ENCODE results near the gene WNT16. TPM values are rescaled to one million over a fixed set of nuclear protein-coding genes. Genes with fewer than 3 reads are reported as not detected.

WNT16 gene
- total RNA-seq, 2 donors from 2014 or later = not detected

GRCh38 chr7:121334875-121335648 is 6.3 kb downstream of the WNT16 start:
- intact Hi-C loops (cut with DNase I) = no loop called here

GRCh38 chr7:121336579-121336978 is 7.8 kb downstream of the WNT16 start:
- intact Hi-C loops (cut with DNase I) = no loop called here
- no peak for DNase-seq (ENCODE audit: low spot score)

More at GRCh38 chr7:121334875-121335648, 6.3 kb downstream of the WNT16 start:
- no peak for DNase-seq (ENCODE audit: low spot score)

- intact Hi-C loops (cut with DNase I) = no loop called here
Observed at GRCh38 chr7:121337398-121337797, 8.6 kb downstream of the WNT16 start.

GRCh38 chr7:121339082-121339481 is 10.3 kb downstream of the WNT16 start:
- intact Hi-C loops (cut with DNase I) = no loop called here
- DNase-seq (ENCODE audit: low spot score) = no peak

More at GRCh38 chr7:121337398-121337797, 8.6 kb downstream of the WNT16 start:
- no peak for DNase-seq (ENCODE audit: low spot score)

GRCh38 chr7:121341933-121342332 is 13.1 kb downstream of the WNT16 start:
- no peak for DNase-seq (ENCODE audit: low spot score)
- intact Hi-C loops (cut with DNase I) = no loop called here

- no peak for DNase-seq (ENCODE audit: low spot score)
- intact Hi-C loops (cut with DNase I) = no loop called here
Observed at GRCh38 chr7:121342631-121343030, 13.8 kb downstream of the WNT16 start.

GRCh38 chr7:121343302-121343701 is 14.5 kb downstream of the WNT16 start:
- intact Hi-C loops (cut with DNase I) = no loop called here

GRCh38 chr7:121344093-121344492 is 15.3 kb downstream of the WNT16 start:
- intact Hi-C loops (cut with DNase I) = no loop called here
- DNase-seq (ENCODE audit: low spot score) = no peak

More at GRCh38 chr7:121343302-121343701, 14.5 kb downstream of the WNT16 start:
- DNase-seq (ENCODE audit: low spot score) = no peak

GRCh38 chr7:121344497-121344896 is 15.7 kb downstream of the WNT16 start:
- intact Hi-C loops (cut with DNase I) = no loop called here
- DNase-seq (ENCODE audit: low spot score) = no peak

- intact Hi-C loops (cut with DNase I) = no loop called here
- no peak for DNase-seq (ENCODE audit: low spot score)
Observed at GRCh38 chr7:121351682-121352081, 22.9 kb downstream of the WNT16 start.

- no peak for DNase-seq (ENCODE audit: low spot score)
- intact Hi-C loops (cut with DNase I) = no loop called here
Observed at GRCh38 chr7:121352323-121352722, 23.5 kb downstream of the WNT16 start.

- intact Hi-C loops (cut with DNase I) = no loop called here
Observed at GRCh38 chr7:121355574-121355973, 26.8 kb downstream of the WNT16 start.

GRCh38 chr7:121360564-121360963 is 31.8 kb downstream of the WNT16 start:
- no peak for DNase-seq (ENCODE audit: low spot score)
- intact Hi-C loops (cut with DNase I) = loop anchor here in 1 of 2 donors (2.0 kb wide), 1 partner anchor 186 kb away; no protein-coding TSS in a partner anchor

More at GRCh38 chr7:121355574-121355973, 26.8 kb downstream of the WNT16 start:
- no peak for DNase-seq (ENCODE audit: low spot score)

- intact Hi-C loops (cut with DNase I) = no loop called here
- no peak for DNase-seq (ENCODE audit: low spot score)
Observed at GRCh38 chr7:121366852-121367431, 38.1 kb downstream of the WNT16 start.

- DNase-seq (ENCODE audit: low spot score) = no peak
- intact Hi-C loops (cut with DNase I) = loop anchor here in 1 of 2 donors (2.0 kb wide), 1 partner anchor 177 kb away; no protein-coding TSS in a partner anchor
Observed at GRCh38 chr7:121369462-121369861, 40.7 kb downstream of the WNT16 start.

GRCh38 chr7:121371367-121371766 is 42.6 kb downstream of the WNT16 start:
- intact Hi-C loops (cut with DNase I) = no loop called here
- no peak for DNase-seq (ENCODE audit: low spot score)

- intact Hi-C loops (cut with DNase I) = no loop called here
- DNase-seq (ENCODE audit: low spot score) = no peak
Observed at GRCh38 chr7:121371883-121372282, 43.1 kb downstream of the WNT16 start.

- intact Hi-C loops (cut with DNase I) = no loop called here
- no peak for DNase-seq (ENCODE audit: low spot score)
Observed at GRCh38 chr7:121372376-121373010, 43.7 kb downstream of the WNT16 start.

- DNase-seq (ENCODE audit: low spot score) = no peak
- intact Hi-C loops (cut with DNase I) = no loop called here
Observed at GRCh38 chr7:121373177-121373576, 44.4 kb downstream of the WNT16 start.

- no peak for DNase-seq (ENCODE audit: low spot score)
- intact Hi-C loops (cut with DNase I) = no loop called here
Observed at GRCh38 chr7:121376979-121377378, 48.2 kb downstream of the WNT16 start.
